GM12864 (cell line): ENCODE measurements around the gene DNAAF2.
"Not testable (repeated sequence)": the region's sequence is repeated elsewhere in the genome, so short reads cannot be mapped to it uniquely, and the experiment has no call there.

Experiments
- DNase-seq: peaks from one replicate; pipeline ENCODE4 v3.0.0-alpha.2; 2011; ENCODE audit warnings: low read depth
- H3K4me3 ChIP-seq: 2 replicates; pipeline ENCODE4 v1.5.1; 2011; ENCODE audit warnings: mild to moderate bottlenecking, low read depth, low read length, control low read depth
- TF ChIP-seq, protein P1 (sequence below): IDR thresholded peaks from 2 replicates; pipeline ENCODE4 v1.5.1; 2011; ENCODE audit warnings: low read depth, mild to moderate bottlenecking, moderate library complexity, low read length, control low read depth, inconsistent platforms; ENCODE audit errors: missing control alignments

DNAAF2 gene

GRCh38 chr14:49620182-49621113 lies 14.6 kb downstream of the DNAAF2 start, which contains the start of the genes MGAT2 and RPL36AL:
Gene MGAT2 (plus strand): TSS chr14:49620799. CDS start chr14:49621269, 470 bp downstream.
Gene RPL36AL (minus strand): TSS chr14:49620626. CDS start chr14:49619104, 1,522 bp downstream.
- H3K4me3 ChIP-seq: peak within 1 kb of the TSS; percentile 100
- TF ChIP-seq, protein P1, sequence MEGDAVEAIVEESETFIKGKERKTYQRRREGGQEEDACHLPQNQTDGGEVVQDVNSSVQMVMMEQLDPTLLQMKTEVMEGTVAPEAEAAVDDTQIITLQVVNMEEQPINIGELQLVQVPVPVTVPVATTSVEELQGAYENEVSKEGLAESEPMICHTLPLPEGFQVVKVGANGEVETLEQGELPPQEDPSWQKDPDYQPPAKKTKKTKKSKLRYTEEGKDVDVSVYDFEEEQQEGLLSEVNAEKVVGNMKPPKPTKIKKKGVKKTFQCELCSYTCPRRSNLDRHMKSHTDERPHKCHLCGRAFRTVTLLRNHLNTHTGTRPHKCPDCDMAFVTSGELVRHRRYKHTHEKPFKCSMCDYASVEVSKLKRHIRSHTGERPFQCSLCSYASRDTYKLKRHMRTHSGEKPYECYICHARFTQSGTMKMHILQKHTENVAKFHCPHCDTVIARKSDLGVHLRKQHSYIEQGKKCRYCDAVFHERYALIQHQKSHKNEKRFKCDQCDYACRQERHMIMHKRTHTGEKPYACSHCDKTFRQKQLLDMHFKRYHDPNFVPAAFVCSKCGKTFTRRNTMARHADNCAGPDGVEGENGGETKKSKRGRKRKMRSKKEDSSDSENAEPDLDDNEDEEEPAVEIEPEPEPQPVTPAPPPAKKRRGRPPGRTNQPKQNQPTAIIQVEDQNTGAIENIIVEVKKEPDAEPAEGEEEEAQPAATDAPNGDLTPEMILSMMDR: peak; percentile 29
- DNase-seq: peak; percentile 97

DNA sequence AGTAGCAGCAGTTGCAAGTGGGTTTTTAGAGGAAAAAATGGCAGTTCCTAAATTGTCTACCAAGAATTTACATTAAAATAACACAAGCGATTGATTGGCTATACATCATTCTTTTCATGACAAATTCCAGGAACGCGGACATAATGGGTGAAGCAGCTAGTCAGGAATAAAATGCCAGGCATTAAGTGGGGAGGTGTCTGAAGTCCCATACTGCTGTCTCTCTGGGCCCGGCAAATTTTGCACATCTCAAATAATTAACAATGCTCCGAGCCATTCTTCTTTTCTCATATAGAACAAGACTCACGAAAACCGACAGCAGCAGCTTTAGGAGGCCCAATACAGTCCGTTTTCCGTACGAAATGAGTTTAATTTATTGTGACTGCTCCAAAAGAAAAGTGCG lies 15.3 kb downstream of the DNAAF2 start:
- TF ChIP-seq, protein P1: no peak
- peak overlapping the region; percentile 100 for H3K4me3 ChIP-seq
- no peak for DNase-seq

GRCh38 chr14:49619273-49619672 lies 15.8 kb downstream of the DNAAF2 start:
- peak overlapping the region; percentile 100 for H3K4me3 ChIP-seq
- not testable (repeated sequence) for DNase-seq

GRCh38 chr14:49617852-49618519 lies 17.1 kb downstream of the DNAAF2 start:
- DNase-seq: no peak
- no peak overlapping the region; the same call in 1 of the 2 replicates for H3K4me3 ChIP-seq
- TF ChIP-seq, protein P1: no peak

GRCh38 chr14:49615776-49616175 lies 19.3 kb downstream of the DNAAF2 start:
- H3K4me3 ChIP-seq: no peak overlapping the region

DNA sequence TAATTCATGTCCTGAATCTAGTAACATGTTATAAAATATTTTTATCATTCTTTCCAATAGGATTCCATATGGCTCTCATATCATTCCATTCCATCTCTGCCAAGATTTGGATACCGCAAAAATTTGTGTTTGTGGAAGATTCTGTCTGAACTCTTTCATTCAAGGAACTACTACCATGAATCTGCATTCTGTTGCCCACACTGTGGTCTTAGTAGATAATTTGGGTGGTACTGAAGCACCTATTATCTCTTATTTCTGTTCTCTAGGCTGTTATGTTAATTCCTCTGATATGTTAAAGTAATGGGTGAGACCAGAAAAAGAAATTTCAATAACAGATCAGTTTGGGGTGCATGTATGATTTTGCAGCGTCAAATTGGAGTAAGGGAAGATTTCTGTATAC lies 20.8 kb downstream of the DNAAF2 start:
- no peak for DNase-seq
- H3K4me3 ChIP-seq: no peak overlapping the region
- TF ChIP-seq, protein P1: no peak

More at GRCh38 chr14:49615776-49616175, 19.3 kb downstream of the DNAAF2 start:
- TF ChIP-seq, protein P1: no peak
- no peak for DNase-seq

GRCh38 chr14:49612671-49613070 lies 22.4 kb downstream of the DNAAF2 start:
- TF ChIP-seq, protein P1: no peak

More at GRCh38 chr14:49612671-49613070, 22.4 kb downstream of the DNAAF2 start:
- H3K4me3 ChIP-seq: no peak overlapping the region
- no peak for DNase-seq
